Measurements from ENCODE around the gene CHCHD3.

DNA sequence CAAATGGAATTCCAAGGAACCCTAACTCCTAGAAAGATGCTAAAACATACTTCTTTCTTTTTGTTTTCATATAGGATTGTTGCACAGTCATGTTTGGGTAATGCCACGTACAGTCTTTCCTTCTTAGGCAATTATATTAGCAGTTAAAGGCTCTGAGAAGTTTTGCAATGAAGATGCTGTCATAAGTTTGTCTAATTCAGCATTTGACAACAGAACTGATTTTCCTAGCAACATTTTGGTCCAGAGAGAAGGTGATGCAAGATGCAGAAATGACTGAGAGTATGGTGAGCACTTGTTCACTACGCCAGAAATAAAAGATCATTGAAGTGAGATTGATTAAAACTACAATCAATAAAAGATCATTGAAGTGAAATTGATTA is 321.7 kb downstream of the CHCHD3 start:
- no peak for TF ChIP-seq CTCF (IDR thresholded peaks at IDR 0.05; ENCODE audit: poor library complexity)
- TF ChIP-seq EZH2 (IDR thresholded peaks at IDR 0.05; ENCODE audit: borderline replicate concordance) = no peak
- no peak for TF ChIP-seq EZH2phosphoT487 (IDR thresholded peaks at IDR 0.05; ENCODE audit: low read depth, severe bottlenecking, unreplicated experiment)

Measured in hepatocyte (in vitro differentiated cells).